Breast epithelium (tissue), 3 donors: ENCODE data around the gene RBBP5.

Experiments
- CTCF ChIP-seq, 3 donors: fragments of 450-650 bp; IDR thresholded peaks; one replicate each; pipeline ENCODE4 v1.5.1; 2016 to 2017; ENCODE audit warnings: antibody characterized with exemption in 3 of 3, mild to moderate bottlenecking in 3 of 3, moderate library complexity in 3 of 3
- POLR2A ChIP-seq: fragments of 450-650 bp; IDR thresholded peaks from one replicate; pipeline ENCODE4 v1.6.1; 2016; ENCODE audit warnings: antibody characterized with exemption, mild to moderate bottlenecking, moderate library complexity
- POLR2AphosphoS5 ChIP-seq, 3 donors: sonication (generic); formaldehyde crosslinking; IDR thresholded peaks; one replicate each; pipeline ENCODE4 v1.6.1; 2017; ENCODE audit warnings: antibody characterized with exemption in 3 of 3

- TF ChIP-seq CTCF (IDR thresholded peaks at IDR 0.05) = no peak
- TF ChIP-seq POLR2AphosphoS5 (IDR thresholded peaks at IDR 0.05) = no peak
- no peak for TF ChIP-seq POLR2A
These were observed 64.7 kb downstream of the RBBP5 start for GRCh38 chr1:205056956-205057568.
